ENCODE data around the gene AHRR. TPM values are rescaled to one million over a fixed set of nuclear protein-coding genes. Genes with fewer than 3 reads are reported as not detected.
A peak's percentile ranks its signal among the peaks of the same experiment; 100 is the strongest.

AHRR gene
- total RNA-seq, 1 donor from 2014 or later = 11.3 TPM

DNA sequence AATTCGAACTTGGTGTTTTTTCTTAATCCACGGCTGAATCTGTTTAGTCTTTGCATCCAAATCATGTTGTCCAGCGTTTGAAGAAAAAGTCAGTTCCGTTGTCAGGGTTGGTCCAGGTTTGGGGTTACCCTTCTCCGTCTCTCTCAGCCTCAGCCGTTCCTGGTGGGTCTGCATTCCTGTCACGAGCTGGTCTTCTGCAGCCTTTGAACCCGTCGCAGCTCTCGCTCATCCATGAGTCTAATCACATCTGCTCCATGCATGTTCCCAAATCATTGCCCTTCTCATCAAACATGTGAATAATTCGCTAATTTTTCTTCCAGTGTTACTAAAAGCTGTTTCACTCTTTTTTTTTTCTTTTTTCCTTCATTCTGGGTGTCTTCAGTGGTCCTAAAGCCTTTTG is 82.5 kb downstream of the AHRR start:
- H3K36me3 ChIP-seq = no peaks in the 10 kb centered on the region
- H3K9me3 ChIP-seq = no peaks in the 10 kb centered on the region
- intact Hi-C loops (cut with DNase I) = no loop called here
- DNase-seq (ENCODE audit: extremely low spot score in 2 of 2) = peak in 1 of 2 donors; percentile 42
- no peaks in the 10 kb centered on the region for H3K27me3 ChIP-seq
- peaks cover 18% of the 10 kb centered on the region for H3K4me1 ChIP-seq
- no peak overlapping the region for H3K4me3 ChIP-seq
- TF ChIP-seq, protein P1, sequence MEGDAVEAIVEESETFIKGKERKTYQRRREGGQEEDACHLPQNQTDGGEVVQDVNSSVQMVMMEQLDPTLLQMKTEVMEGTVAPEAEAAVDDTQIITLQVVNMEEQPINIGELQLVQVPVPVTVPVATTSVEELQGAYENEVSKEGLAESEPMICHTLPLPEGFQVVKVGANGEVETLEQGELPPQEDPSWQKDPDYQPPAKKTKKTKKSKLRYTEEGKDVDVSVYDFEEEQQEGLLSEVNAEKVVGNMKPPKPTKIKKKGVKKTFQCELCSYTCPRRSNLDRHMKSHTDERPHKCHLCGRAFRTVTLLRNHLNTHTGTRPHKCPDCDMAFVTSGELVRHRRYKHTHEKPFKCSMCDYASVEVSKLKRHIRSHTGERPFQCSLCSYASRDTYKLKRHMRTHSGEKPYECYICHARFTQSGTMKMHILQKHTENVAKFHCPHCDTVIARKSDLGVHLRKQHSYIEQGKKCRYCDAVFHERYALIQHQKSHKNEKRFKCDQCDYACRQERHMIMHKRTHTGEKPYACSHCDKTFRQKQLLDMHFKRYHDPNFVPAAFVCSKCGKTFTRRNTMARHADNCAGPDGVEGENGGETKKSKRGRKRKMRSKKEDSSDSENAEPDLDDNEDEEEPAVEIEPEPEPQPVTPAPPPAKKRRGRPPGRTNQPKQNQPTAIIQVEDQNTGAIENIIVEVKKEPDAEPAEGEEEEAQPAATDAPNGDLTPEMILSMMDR (IDR thresholded peaks at IDR 0.05) = no peak
- TF ChIP-seq POLR2AphosphoS5 (IDR thresholded peaks at IDR 0.05; ENCODE audit: insufficient read depth in 1 of 2, low read depth in 1 of 2) (no peak), POLR2A (IDR thresholded peaks at IDR 0.05) (no peak)
- H3K27ac ChIP-seq = no peak overlapping the region

DNA sequence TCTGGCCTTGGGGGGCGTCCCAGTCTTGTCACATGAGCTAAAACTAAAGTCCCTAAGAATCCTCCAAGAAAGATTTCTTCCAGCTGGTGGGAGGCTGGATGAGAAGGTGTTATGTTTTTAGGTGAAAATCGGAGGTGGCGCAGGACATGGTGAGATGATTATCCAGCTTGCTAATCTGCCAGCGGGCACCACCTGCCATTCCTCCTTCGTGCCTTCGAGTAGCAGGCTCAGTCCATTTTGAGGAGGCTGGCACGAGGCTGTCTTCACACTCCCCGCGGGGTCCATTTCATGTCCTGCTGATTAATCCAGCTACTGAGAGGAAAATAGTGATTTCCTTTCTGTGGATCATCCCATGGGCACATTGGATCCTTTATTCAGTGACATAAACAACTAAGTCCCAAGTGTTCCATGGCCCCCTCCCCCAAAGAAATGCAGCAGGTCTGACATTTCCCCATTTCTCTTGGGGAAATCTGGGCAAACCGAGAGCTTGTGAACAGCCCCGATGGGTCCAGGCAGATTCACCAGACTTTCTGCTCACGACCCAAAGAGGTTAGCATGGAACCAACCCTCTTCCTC is 83.2 kb downstream of the AHRR start:
- Histone ChIP-seq H3K9me3 (no peaks in the 10 kb centered on the region), H3K4me3 (no peak overlapping the region), H3K36me3 (no peaks in the 10 kb centered on the region), H3K27me3 (no peaks in the 10 kb centered on the region), H3K27ac (no peak overlapping the region), H3K4me1 (peaks cover 11% of the 10 kb centered on the region)
- DNase-seq (ENCODE audit: extremely low spot score in 2 of 2) = peak in 1 of 2 donors; percentile 27
- intact Hi-C loops (cut with DNase I) = no loop called here
- TF ChIP-seq, protein P1 (IDR thresholded peaks at IDR 0.05) = no peak
- TF ChIP-seq POLR2AphosphoS5 (IDR thresholded peaks at IDR 0.05; ENCODE audit: insufficient read depth in 1 of 2, low read depth in 1 of 2) (no peak), POLR2A (IDR thresholded peaks at IDR 0.05) (no peak)

DNA sequence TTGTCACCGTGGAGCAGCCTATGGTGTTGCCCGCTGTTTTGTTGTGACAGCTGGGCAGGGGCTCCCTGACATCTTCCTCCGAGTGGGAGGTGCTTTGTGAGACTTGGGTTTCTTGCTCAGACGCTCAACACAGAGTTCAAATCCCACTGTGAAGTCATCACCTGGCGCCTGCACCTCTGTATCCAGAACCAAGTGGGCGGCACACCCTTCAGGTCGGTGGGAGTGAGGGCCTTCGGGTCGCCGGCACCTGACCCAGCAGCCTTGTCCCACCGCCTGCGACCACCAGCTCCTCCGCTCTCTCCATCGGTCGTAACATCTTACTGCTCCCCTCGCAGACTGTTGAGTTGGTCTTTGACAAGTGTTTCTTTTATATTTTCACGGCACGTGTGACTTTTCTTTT is 83.9 kb downstream of the AHRR start:
- no peak overlapping the region for H3K27ac ChIP-seq
- DNase-seq (ENCODE audit: extremely low spot score in 2 of 2) = no peak
- TF ChIP-seq POLR2A (IDR thresholded peaks at IDR 0.05) = no peak
- peaks cover 5% of the 10 kb centered on the region for H3K4me1 ChIP-seq
- H3K9me3 ChIP-seq = no peaks in the 10 kb centered on the region
- H3K36me3 ChIP-seq = no peaks in the 10 kb centered on the region
- H3K27me3 ChIP-seq = no peaks in the 10 kb centered on the region
- intact Hi-C loops (cut with DNase I) = no loop called here
- H3K4me3 ChIP-seq = no peak overlapping the region

DNA sequence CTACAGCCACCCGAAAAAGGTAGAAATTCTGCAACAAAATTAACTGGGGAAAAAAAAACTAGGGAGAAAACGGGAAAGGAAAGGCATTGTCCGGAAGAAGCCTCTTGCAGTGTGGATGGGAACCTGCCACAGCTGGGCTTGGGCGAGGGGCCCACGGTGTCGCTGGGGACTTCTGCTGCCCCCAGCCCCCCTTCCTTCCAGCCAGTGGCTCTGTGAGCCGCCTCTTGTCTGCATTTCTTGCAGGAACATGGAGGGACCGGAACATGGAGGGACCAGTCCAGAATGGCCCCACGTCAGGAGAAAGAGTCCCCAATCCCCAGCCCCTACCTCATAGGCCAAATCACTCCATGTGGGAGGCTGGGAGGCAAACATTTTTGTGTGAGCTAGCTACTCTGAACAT is 84.5 kb downstream of the AHRR start:
- Histone ChIP-seq H3K4me1 (peaks cover 2% of the 10 kb centered on the region), H3K27ac (no peak overlapping the region), H3K27me3 (no peaks in the 10 kb centered on the region), H3K36me3 (no peaks in the 10 kb centered on the region), H3K4me3 (no peak overlapping the region), H3K9me3 (no peaks in the 10 kb centered on the region)
- intact Hi-C loops (cut with DNase I) = no loop called here
- peak in 1 of 2 donors; percentile 87 for DNase-seq (ENCODE audit: extremely low spot score in 2 of 2)
- TF ChIP-seq, protein P1 (IDR thresholded peaks at IDR 0.05) = no peak
- TF ChIP-seq POLR2A (IDR thresholded peaks at IDR 0.05) = no peak
- no peak for TF ChIP-seq POLR2AphosphoS5 (IDR thresholded peaks at IDR 0.05; ENCODE audit: insufficient read depth in 1 of 2, low read depth in 1 of 2)

DNA sequence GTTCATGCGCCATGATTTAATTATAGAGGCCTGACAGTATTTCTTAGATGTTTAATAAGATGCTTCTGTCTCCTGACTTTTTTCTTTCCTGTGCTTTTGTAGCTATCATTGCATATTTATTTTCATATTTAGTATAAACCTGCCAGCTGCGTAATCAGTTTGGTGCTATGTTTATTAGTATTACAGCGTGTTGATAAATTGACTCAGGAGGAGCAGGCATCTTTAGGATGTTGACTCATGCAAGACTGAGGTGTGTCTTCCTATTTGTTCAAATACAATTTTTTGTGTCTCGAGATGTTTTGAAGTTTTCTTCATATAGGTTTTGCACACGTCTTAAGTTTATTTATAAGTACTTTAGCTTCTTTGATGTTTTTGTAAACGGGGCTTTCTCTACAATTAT is 85.5 kb downstream of the AHRR start:
- TF ChIP-seq, protein P1 (IDR thresholded peaks at IDR 0.05) = no peak
- TF ChIP-seq POLR2A (IDR thresholded peaks at IDR 0.05) (no peak), POLR2AphosphoS5 (IDR thresholded peaks at IDR 0.05; ENCODE audit: insufficient read depth in 1 of 2, low read depth in 1 of 2) (no peak)
- intact Hi-C loops (cut with DNase I) = no loop called here
- DNase-seq (ENCODE audit: extremely low spot score in 2 of 2) = no peak
- Histone ChIP-seq H3K4me1 (no peaks in the 10 kb centered on the region), H3K4me3 (no peak overlapping the region), H3K27ac (no peak overlapping the region), H3K36me3 (no peaks in the 10 kb centered on the region), H3K9me3 (no peaks in the 10 kb centered on the region), H3K27me3 (no peaks in the 10 kb centered on the region)
